ENCODE measurements around the gene KLHDC7A. TPM values are rescaled to one million over a fixed set of nuclear protein-coding genes. Genes with fewer than 3 reads are reported as not detected.

The KLHDC7A gene
- total RNA-seq, 2 donors from 2014 or later: 0.11 TPM; not detected in 1

DNA sequence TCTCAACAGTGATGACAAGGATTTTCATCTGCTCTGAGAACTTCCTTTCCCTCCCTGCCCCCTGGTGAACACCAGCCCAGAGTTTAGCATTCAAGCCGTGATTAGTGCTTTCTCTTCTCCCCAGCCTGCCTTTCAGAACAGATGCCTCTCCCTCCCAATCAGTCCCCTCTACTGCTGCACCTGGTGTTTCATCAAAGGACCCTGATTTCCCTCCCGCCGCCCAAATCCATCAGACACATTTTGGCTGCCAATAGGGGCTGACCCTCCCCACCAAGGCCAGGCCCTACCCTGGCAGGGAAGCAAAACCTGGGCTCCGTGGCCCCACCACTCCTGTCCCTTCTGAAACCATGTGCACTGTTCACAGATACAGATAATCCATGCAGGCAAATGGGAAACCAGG lies 34.0 kb upstream of the KLHDC7A start:
- Histone ChIP-seq H3K4me3 (no peak overlapping the region), H3K9me3 (no peaks in the 10 kb centered on the region), H3K36me3 (no peaks in the 10 kb centered on the region), H3K4me1 (no peaks in the 10 kb centered on the region), H3K27me3 (no peaks in the 10 kb centered on the region), H3K27ac (no peak overlapping the region)
- no peak for DNase-seq (ENCODE audit: low spot score)
- TF ChIP-seq, protein P1, sequence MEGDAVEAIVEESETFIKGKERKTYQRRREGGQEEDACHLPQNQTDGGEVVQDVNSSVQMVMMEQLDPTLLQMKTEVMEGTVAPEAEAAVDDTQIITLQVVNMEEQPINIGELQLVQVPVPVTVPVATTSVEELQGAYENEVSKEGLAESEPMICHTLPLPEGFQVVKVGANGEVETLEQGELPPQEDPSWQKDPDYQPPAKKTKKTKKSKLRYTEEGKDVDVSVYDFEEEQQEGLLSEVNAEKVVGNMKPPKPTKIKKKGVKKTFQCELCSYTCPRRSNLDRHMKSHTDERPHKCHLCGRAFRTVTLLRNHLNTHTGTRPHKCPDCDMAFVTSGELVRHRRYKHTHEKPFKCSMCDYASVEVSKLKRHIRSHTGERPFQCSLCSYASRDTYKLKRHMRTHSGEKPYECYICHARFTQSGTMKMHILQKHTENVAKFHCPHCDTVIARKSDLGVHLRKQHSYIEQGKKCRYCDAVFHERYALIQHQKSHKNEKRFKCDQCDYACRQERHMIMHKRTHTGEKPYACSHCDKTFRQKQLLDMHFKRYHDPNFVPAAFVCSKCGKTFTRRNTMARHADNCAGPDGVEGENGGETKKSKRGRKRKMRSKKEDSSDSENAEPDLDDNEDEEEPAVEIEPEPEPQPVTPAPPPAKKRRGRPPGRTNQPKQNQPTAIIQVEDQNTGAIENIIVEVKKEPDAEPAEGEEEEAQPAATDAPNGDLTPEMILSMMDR (IDR thresholded peaks at IDR 0.05): no peak

DNA sequence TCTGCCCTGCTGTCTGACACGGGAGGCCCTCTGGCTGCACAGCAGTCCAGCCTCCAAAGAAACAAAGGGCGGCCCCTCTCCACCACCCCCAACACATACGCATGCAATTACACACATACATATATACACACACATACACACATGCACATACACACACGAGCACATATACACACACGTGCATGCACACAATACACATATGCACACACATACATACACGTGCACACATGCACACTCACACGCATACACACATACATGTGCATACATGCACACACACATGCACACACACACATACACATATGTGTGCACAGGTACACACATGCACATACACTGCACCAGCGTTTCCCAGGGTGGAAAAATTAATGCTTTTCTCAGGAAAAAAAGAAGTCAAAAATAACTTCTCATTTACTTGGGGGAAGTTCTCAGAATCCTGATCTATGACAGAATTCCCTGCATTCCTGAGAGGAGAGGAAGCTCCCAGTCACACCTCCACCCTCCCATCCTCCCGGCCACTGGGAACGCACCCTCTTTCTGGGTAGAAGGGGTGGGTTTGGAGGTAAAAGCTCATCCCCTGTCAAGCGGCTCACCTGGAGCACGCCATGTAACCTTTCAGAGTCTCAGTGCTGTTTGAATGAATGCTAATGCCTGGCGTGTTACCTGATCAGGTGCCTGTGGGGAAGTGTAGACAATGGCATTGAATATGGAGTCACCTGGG lies 33.1 kb upstream of the KLHDC7A start:
- Histone ChIP-seq H3K4me1 (no peaks in the 10 kb centered on the region), H3K4me3 (no peak overlapping the region), H3K27me3 (peaks cover 0 to 2% of the 10 kb centered on the region in 2 donors), H3K27ac (no peak overlapping the region), H3K36me3 (no peaks in the 10 kb centered on the region), H3K9me3 (no peaks in the 10 kb centered on the region)
- TF ChIP-seq, protein P1 (IDR thresholded peaks at IDR 0.05): no peak
- DNase-seq (ENCODE audit: low spot score): no peak

GRCh38 chr1:18448889-18449288 lies 31.8 kb upstream of the KLHDC7A start:
- no peak for DNase-seq (ENCODE audit: low spot score)
- H3K9me3 ChIP-seq: no peaks in the 10 kb centered on the region
- no peaks in the 10 kb centered on the region for H3K36me3 ChIP-seq
- H3K27me3 ChIP-seq: peaks cover 0 to 2% of the 10 kb centered on the region in 2 donors
- no peak overlapping the region for H3K4me3 ChIP-seq
- TF ChIP-seq, protein P1 (IDR thresholded peaks at IDR 0.05): no peak
- no peak overlapping the region for H3K27ac ChIP-seq
- H3K4me1 ChIP-seq: no peaks in the 10 kb centered on the region

DNA sequence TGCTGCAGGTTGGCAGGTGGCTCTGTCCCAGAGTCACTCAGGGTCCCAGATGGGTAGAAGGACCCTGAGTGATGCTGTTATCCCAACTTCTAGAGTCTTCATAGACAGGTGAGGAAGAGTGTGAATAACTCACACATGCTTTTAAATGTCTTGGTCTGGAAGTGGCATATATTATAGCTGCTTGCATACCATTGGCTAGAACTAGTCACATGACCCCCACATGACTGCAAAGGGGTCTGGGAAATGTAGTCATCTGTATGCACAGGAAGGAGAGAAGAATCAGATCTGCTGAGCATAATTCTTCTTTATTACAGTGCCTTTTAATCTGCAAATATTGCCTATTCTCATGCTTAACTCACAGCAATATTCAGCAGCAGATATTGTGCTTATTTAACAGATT lies 28.2 kb upstream of the KLHDC7A start:
- Histone ChIP-seq H3K9me3 (no peaks in the 10 kb centered on the region), H3K4me3 (no peak overlapping the region), H3K27ac (no peak overlapping the region), H3K4me1 (no peaks in the 10 kb centered on the region), H3K27me3 (peaks cover 0 to 2% of the 10 kb centered on the region in 2 donors), H3K36me3 (no peaks in the 10 kb centered on the region)
- TF ChIP-seq, protein P1 (IDR thresholded peaks at IDR 0.05): no peak
- no peak for DNase-seq (ENCODE audit: low spot score)

DNA sequence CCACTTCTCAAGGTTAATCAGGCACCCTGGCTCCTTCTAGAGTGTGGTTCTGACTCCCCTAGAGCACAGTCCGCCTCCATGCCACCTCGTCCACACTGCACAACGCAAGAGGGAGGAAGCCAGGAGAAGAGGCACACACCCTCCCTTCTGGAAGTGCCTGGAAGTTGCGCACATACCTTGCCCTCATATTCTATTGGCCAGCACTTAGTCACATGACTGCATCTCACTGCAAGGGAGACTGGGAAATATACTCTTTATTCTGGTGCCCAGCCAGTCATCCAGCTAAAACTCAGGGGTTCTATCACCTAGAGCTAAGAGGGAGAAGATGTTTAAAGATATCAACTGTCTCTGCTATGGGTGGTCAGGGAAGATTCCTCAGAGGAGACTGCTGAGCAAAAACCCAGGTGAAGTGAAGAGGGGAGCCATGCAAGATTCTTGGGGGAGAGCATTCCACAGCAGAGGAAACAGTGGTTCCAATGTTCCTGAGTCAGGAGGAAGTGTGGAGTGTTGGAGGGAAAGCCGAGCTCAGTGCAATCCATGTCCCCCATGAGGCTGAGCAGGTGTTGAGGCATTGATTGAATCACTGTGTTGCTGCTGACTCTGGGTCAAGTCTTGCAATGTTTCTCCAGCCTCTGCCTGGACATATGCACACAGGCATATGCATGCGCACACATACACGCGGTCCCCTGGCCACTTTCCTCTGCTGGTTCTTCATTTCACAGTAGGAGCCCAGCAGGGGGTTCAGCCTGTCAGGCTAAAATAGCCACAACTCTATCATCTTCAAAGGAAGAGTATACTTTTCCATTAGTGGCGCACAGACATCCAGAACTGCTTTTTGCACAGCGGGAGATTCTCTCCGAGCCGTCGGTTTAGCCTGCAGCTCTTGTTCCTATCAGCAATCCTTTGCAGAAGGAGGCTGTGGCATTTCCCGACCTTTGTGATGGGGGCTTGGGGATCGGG lies 22.3 kb upstream of the KLHDC7A start:
- Histone ChIP-seq H3K4me1 (no peaks in the 10 kb centered on the region), H3K27ac (no peak overlapping the region), H3K36me3 (no peaks in the 10 kb centered on the region), H3K9me3 (no peaks in the 10 kb centered on the region), H3K27me3 (no peaks in the 10 kb centered on the region), H3K4me3 (no peak overlapping the region)
- no peak for DNase-seq (ENCODE audit: low spot score)
- TF ChIP-seq, protein P1 (IDR thresholded peaks at IDR 0.05): no peak
